GM12878 (cell line): ENCODE data around the gene ABCG1. TPM values are rescaled to one million over a fixed set of nuclear protein-coding genes. Genes with fewer than 3 reads are reported as not detected.

Experiments
- ATAC-seq: fragments of 200-7000 bp; cut with Tn5 transposase; 3 replicates; pipeline ENCODE4 v1.9.1; 2020; ENCODE audit warnings: mild to moderate bottlenecking, moderate library complexity
- BruUV-seq: library from RNA; stranded (reverse); fragments of 400-500 nt; replicated peaks from 2 replicates; lab custom pipeline; 2021; lab: Mats Ljungman, UMichigan
- CTCF ChIA-PET: fragments of 300-600 bp; sonication (Branson Sonifier 250); formaldehyde crosslinking; extraction: SDS; loops from one replicate; lab custom pipeline; 2021; ENCODE audit warnings: inconsistent platforms; lab: Yijun Ruan, JAX
- POLR2A ChIA-PET: fragments of 350-600 bp; formaldehyde crosslinking; extraction: SDS; loops from one replicate; lab custom pipeline; 2021; ENCODE audit warnings: inconsistent platforms; lab: Charles Lee
- RAD21 ChIA-PET: fragments of 300-600 bp; sonication (Branson Sonifier 250); formaldehyde crosslinking; loops from one replicate; lab custom pipeline; 2023; ENCODE audit warnings: antibody characterized with exemption; ENCODE audit not compliant: unreplicated experiment; lab: Charles Lee
- SMC1A ChIA-PET: fragments of 300-600 bp; sonication (Branson Sonifier 250); formaldehyde crosslinking; loops from one replicate; lab custom pipeline; 2023; ENCODE audit not compliant: unreplicated experiment, uncharacterized antibody; lab: Charles Lee
- DNase-seq: peaks from one replicate; pipeline ENCODE4 v3.0.0-alpha.2; 2011; ENCODE audit warnings: low read depth, low spot score
- FAIRE-seq: peaks from 3 replicates; lab custom pipeline; 2011; peaks lifted over from hg19 to GRCh38; lab: Jason Lieb, UNC
- H2AFZ ChIP-seq: 2 replicates; pipeline ENCODE4 v1.6.0; 2011; ENCODE audit warnings: low read depth, low read length, control low read depth; ENCODE audit not compliant: control insufficient read depth
- H3K27ac ChIP-seq: 2 replicates; pipeline ENCODE4 v1.5.1; 2011; ENCODE audit warnings: control low read depth; ENCODE audit not compliant: control insufficient read depth, insufficient read depth
- H3K27me3 ChIP-seq, 2 experiments: replicated peaks in 1 of 2; 2 replicates each; pipeline versions ENCODE4 v1.6.0 to v1.6.1; 2011; ENCODE audit warnings: low read length in 1 of 2; ENCODE audit not compliant: control insufficient read depth in 2 of 2, insufficient read depth in 2 of 2
- H3K36me3 ChIP-seq, 2 experiments: 2 replicates each; pipeline ENCODE4 v1.5.1; 2011; ENCODE audit warnings: low read length in 1 of 2; ENCODE audit not compliant: control insufficient read depth in 2 of 2, insufficient read depth in 2 of 2
- H3K4me1 ChIP-seq: 2 replicates; pipeline ENCODE4 v1.6.1; 2011; ENCODE audit warnings: mild to moderate bottlenecking, low read length, moderate library complexity, mixed read lengths; ENCODE audit not compliant: control insufficient read depth, insufficient read depth
- H3K4me2 ChIP-seq: 2 replicates; pipeline ENCODE4 v1.6.0; 2011; ENCODE audit warnings: control low read depth; ENCODE audit not compliant: control insufficient read depth, insufficient read depth
- H3K4me3 ChIP-seq: fragments of 200-600 bp; sonication (generic); 2 replicates; pipeline ENCODE4 v1.5.1; 2016
- H3K79me2 ChIP-seq: 2 replicates; pipeline ENCODE4 v1.6.0; 2011; ENCODE audit warnings: low read length; ENCODE audit not compliant: control insufficient read depth, insufficient read depth
- H3K9ac ChIP-seq: 2 replicates; pipeline ENCODE4 v1.8.0; 2011; ENCODE audit warnings: low read length, control low read depth, mixed read lengths; ENCODE audit not compliant: control insufficient read depth, insufficient read depth
- H3K9me3 ChIP-seq: replicated peaks from 3 replicates; pipeline ENCODE4 v1.5.1; 2011; ENCODE audit warnings: mild to moderate bottlenecking, low read length; ENCODE audit not compliant: control insufficient read depth, insufficient read depth
- H4K20me1 ChIP-seq: 2 replicates; pipeline ENCODE4 v1.6.0; 2011; ENCODE audit not compliant: control insufficient read depth, insufficient read depth
- ATF2 ChIP-seq: IDR thresholded peaks from 2 replicates; pipeline ENCODE4 v1.6.1; 2012; ENCODE audit warnings: low read length, inconsistent platforms
- BHLHE40 ChIP-seq, 2 experiments: fragments of 450-650 bp in 1 of 2; IDR thresholded peaks; 2 replicates each; pipeline ENCODE4 v1.6.1; 2011 to 2017; ENCODE audit warnings: low read depth in 2 of 2, borderline replicate concordance in 1 of 2, improper control_type of control experiment in 1 of 2, low read length in 1 of 2, mild to moderate bottlenecking in 1 of 2
- CTCF ChIP-seq, 3 experiments: IDR thresholded peaks in 2 of 3; conservative IDR thresholded peaks in 1 of 3; 2 replicates each; pipeline ENCODE4 v1.5.1; 2011; ENCODE audit warnings: low read depth in 3 of 3, low read length in 3 of 3, mild to moderate bottlenecking in 3 of 3, control low read depth in 2 of 3, moderate library complexity in 2 of 3, inconsistent platforms in 1 of 3, mixed read lengths in 1 of 3; ENCODE audit not compliant: control insufficient read depth in 2 of 3, insufficient read depth in 1 of 3; ENCODE audit errors: extremely low read depth in 1 of 3
- MEF2A ChIP-seq: IDR thresholded peaks from 2 replicates; pipeline ENCODE4 v1.6.1; 2011; ENCODE audit warnings: low read depth, mild to moderate bottlenecking, low read length, moderate library complexity; ENCODE audit not compliant: insufficient read depth
- NBN ChIP-seq: fragments of 450-650 bp; IDR thresholded peaks from 2 replicates; pipeline ENCODE4 v1.6.1; 2016
- RUNX3 ChIP-seq: IDR thresholded peaks from 2 replicates; pipeline ENCODE4 v1.6.1; 2012; ENCODE audit warnings: low read length, inconsistent platforms
- SMARCA5 ChIP-seq: fragments of 450-650 bp; IDR thresholded peaks from 2 replicates; pipeline ENCODE4 v1.6.1; 2017; ENCODE audit warnings: mild to moderate bottlenecking
- SPI1 ChIP-seq: IDR thresholded peaks from 2 replicates; pipeline ENCODE4 v1.6.1; 2011; ENCODE audit warnings: low read depth, mild to moderate bottlenecking, low read length, moderate library complexity, borderline replicate concordance; ENCODE audit not compliant: insufficient read depth
- WGBS: methylation state at CpG from one replicate; pipeline ENCODE4 v1.1.6; 2016; ENCODE audit warnings: low lambda C conversion rate; ENCODE audit not compliant: insufficient replicate concordance, insufficient coverage; ENCODE audit errors: missing lambda C conversion rate; 5-methylcytosine and 5-hydroxymethylcytosine counted together
- in situ Hi-C: fragments of 300-500 bp; cut with MboI; formaldehyde crosslinking; loops from 9 replicates; pipeline ENCODE4 v1.14.3; 2018; ENCODE audit warnings: mixed read lengths
- intact Hi-C: fragments of 100-400 bp; cut with micrococcal nuclease; formaldehyde crosslinking; loops from one replicate; pipeline ENCODE4 v1.14.2; 2022; ENCODE audit not compliant: unreplicated experiment
- polyA plus RNA-seq, 11 experiments: library from polyadenylated mRNA; depleted of rRNA in 4 of 11; unstranded in 6 of 11; stranded (reverse) in 5 of 11; fragments of >200 nt; fragmentation: Nextera tagmentation in 4 of 11; fragmentation: Illumina TruSeq in 1 of 11; extraction: Ambion mirVana in 4 of 11; extraction: Trizol in 1 of 11; gene quantifications; 1 replicate in 1 of 11; 2 replicates in 10 of 11; pipeline versions ENCODE4 v1.2.1 to v1.2.3, GENCODE V29; 2011 to 2016; ENCODE audit warnings: inconsistent platforms in 2 of 11, missing spikeins in 2 of 11, low read depth in 1 of 11
- total RNA-seq, 4 experiments: library from RNA; depleted of rRNA in 3 of 4; stranded (reverse); fragments of >200 nt in 3 of 4; fragmentation: Illumina TruSeq in 1 of 4; extraction: Trizol in 1 of 4; gene quantifications; 2 replicates each; pipeline versions ENCODE4 v1.2.1 to v1.2.3, GENCODE V29; 2013 to 2021

The ABCG1 gene
- total and polyA plus RNA-seq, 10 of the 15 experiments (the other 5 are each of a cell fraction or from before 2014, with no cell fraction given), result 0.59 to 19.3 (median 5.7) TPM

GRCh38 chr21:42248783-42249597, 30.1 kb downstream of the ABCG1 start (continued):
- TF ChIP-seq MEF2A (peak; percentile 93), NBN (peak; percentile 67; the same call in 1 of the 2 replicates), SMARCA5 (peak; percentile 27; the same call in 1 of the 2 replicates), RUNX3 (peak; percentile 74), BHLHE40 (IDR thresholded peaks at IDR 0.05; ENCODE audit: borderline replicate concordance in 1 of 2, low read depth in 2 of 2, low read length in 1 of 2) (peak; percentile 17 to 19; a peak in 1 of 4 replicates), ATF2 (0 out of 2 replicates have a peak, but pooled peaks have one; percentile 39)

DNA sequence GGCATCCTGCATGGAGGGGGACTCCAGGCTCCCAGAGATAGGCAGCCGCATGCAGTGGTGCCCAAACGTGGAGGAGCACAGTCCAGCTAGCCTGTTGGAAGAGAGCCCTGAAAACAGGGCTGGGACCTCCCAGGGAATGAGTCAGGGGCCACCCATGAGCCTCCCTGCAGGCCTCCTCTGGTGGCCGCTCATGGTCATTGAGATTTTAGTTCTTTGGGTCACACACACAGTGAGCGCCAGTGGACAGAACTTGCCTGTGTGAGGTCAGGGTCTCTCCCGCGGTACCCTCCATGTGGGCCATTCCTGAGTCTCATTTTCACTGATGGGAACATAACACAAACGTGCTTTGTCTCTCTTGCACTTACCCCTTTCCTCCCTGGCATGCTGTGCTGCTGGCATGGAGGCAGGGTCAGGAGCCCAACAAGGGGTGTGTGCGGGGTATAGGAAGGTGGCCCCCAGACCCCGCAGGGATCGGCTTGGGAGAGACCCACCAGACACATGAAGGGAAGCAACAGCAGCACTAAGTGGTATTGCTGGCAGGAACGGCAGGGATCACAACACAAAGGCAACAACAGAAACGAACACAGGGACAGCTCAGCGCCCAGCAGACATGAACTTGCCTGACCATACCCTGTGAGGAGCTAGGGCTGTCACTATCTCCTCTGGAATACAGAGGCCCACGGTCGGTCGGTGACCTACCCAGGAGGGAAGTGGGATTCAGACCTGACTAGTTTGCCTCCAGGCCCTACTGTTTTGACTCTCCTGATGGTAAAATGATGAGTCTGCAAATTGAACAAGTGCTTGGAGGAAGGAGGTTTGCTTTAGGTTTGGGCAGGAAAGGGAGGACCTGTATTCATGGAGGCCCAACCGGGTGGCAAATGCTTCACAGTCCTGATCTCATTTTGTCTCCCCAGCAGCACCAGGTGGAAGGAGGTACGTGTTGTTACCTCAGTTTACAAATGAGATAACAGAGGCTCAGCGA, 31.8 kb downstream of the ABCG1 start:
- H3K27ac ChIP-seq, result no peak overlapping the region
- FAIRE-seq (no peak), ATAC-seq (no peak), DNase-seq (no peak)
- in situ Hi-C loops, result loop anchor here (5.0 kb wide), 1 partner anchor 78 kb away; no protein-coding TSS in a partner anchor
- H3K4me1 ChIP-seq, result peaks cover 15% of the 10 kb centered on the region
- WGBS, result 78% methylated on average over 19 of the region's 19 CpGs
- no peak overlapping the region for H3K4me2 ChIP-seq
- H4K20me1 ChIP-seq, result no peaks in the 10 kb centered on the region
- no peaks in the 10 kb centered on the region for H3K27me3 ChIP-seq
- no peak overlapping the region for H3K9ac ChIP-seq
- CTCF ChIA-PET, result interaction anchor here (0.9 to 3.3 kb wide), 4 partner anchors 9 to 22 kb away, joined by 3 to 34 read pairs (median 16); no protein-coding TSS in a partner anchor
- RAD21 ChIA-PET, result interaction anchor here (1.1 to 7.1 kb wide), 6 partner anchors 8 to 62 kb away, joined by 5 to 60 read pairs (median 8); no protein-coding TSS in a partner anchor
- POLR2A ChIA-PET, result interaction anchor here (0.7 kb wide), 1 partner anchor 20 kb away, joined by 3 read pairs; no protein-coding TSS in a partner anchor
- no peaks in the 10 kb centered on the region for H3K79me2 ChIP-seq
- intact Hi-C loops, result no loop called here
- TF ChIP-seq CTCF (IDR thresholded peaks at IDR 0.05 in 2 of 3, conservative IDR thresholded peaks at IDR 0.05 in 1 of 3; ENCODE audit: control insufficient read depth in 2 of 3, extremely low read depth in 1 of 3, insufficient read depth in 1 of 3, low read depth in 3 of 3, low read length in 3 of 3), result no peak
- TF ChIP-seq SPI1, result peak; percentile 6; the same call in 1 of the 2 replicates
- TF ChIP-seq, all 136 proteins: peak for 1
- Histone ChIP-seq H2AFZ (no peak overlapping the region), H3K9me3 (no peaks in the 10 kb centered on the region), H3K4me3 (no peak overlapping the region), H3K36me3 (no peaks in the 10 kb centered on the region)
- SMC1A ChIA-PET, result interaction anchor here (1.2 to 7.4 kb wide), 6 partner anchors 9 to 98 kb away, joined by 3 to 41 read pairs (median 7); partner anchors contain the start of gene ABCG1
- BruUV-seq, result no TSS peak
